Measurements from ENCODE around the gene MAP2K6. TPM values are rescaled to one million over a fixed set of nuclear protein-coding genes. Genes with fewer than 3 reads are reported as not detected.

The MAP2K6 gene
- total RNA-seq, 1 experiment from 2014 or later = 43.0 TPM

DNA sequence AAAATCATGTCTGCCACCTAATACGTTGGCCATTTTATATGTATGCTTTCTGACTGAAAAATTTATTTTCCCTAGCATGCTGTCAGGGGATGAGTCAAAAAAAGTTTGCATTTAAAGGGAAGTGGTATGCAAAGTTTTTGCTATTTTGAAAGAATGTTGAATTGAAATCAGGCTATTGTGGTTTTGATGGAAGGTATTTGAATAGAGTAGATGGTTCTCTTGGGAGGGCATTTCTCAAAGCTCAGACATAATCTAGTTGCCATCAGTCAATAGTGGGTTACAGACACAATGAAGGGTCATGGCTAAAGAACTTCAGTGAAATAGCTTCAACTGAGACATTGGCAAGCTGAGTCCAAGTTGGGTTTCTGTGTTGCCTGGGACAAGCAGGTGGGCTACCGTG lies 102.4 kb downstream of the MAP2K6 start (continued):
- TF ChIP-seq, protein P1, sequence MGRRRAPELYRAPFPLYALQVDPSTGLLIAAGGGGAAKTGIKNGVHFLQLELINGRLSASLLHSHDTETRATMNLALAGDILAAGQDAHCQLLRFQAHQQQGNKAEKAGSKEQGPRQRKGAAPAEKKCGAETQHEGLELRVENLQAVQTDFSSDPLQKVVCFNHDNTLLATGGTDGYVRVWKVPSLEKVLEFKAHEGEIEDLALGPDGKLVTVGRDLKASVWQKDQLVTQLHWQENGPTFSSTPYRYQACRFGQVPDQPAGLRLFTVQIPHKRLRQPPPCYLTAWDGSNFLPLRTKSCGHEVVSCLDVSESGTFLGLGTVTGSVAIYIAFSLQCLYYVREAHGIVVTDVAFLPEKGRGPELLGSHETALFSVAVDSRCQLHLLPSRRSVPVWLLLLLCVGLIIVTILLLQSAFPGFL (CRISPR knock-in tag; IDR thresholded peaks at IDR 0.05; ENCODE audit: borderline replicate concordance) = no peak
- TF ChIP-seq ZNF121 (CRISPR knock-in tag; IDR thresholded peaks at IDR 0.05) (no peak), ZNF138 (CRISPR knock-in tag; conservative IDR thresholded peaks at IDR 0.05) (no peak)
- TF ChIP-seq, protein P2, sequence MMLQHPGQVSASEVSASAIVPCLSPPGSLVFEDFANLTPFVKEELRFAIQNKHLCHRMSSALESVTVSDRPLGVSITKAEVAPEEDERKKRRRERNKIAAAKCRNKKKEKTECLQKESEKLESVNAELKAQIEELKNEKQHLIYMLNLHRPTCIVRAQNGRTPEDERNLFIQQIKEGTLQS (CRISPR knock-in tag; conservative IDR thresholded peaks at IDR 0.05) = no peak

DNA sequence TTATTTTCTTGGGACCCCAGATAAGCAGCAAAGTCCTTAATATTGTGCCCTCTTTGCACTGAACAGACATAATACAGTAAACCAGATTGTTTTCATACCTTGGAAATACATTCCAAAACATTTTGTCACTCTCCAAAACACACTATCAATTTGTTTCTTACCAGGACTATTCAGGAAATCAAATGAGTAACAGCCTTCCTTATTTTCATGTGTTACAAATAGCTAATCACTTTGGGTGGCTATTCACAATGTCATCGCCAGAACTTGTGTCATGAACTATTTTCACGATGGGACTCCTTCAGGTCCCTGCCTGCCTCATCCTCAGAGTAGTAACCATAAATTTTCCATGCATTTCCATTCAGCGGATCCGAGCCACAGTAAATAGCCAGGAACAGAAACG lies 104.5 kb downstream of the MAP2K6 start:
- ChIA-PET CTCF (interaction anchor here (1.5 kb wide), 1 partner anchor 12 kb away, joined by 4 read pairs; no protein-coding TSS in a partner anchor), POLR2A (no interaction called here)
- Mint-ChIP-seq H3K27me3 (ENCODE audit: low read depth) (no peaks in the 10 kb centered on the region), H3K27ac (no peak overlapping the region), H3K36me3 (peaks cover 71% of the 10 kb centered on the region), H3K4me3 (no peak overlapping the region), H3K4me1 (peaks cover 22% of the 10 kb centered on the region), H3K9me3 (peaks cover 23% of the 10 kb centered on the region)
- no peak for ATAC-seq
- TF ChIP-seq PRRX2 (CRISPR knock-in tag; IDR thresholded peaks at IDR 0.05) (no peak), NR1H2 (CRISPR knock-in tag; IDR thresholded peaks at IDR 0.05) (no peak), RELA (CRISPR knock-in tag; IDR thresholded peaks at IDR 0.05; ENCODE audit: borderline replicate concordance) (no peak), TP53 (CRISPR knock-in tag; IDR thresholded peaks at IDR 0.05) (no peak)
- TF ChIP-seq, protein P3, sequence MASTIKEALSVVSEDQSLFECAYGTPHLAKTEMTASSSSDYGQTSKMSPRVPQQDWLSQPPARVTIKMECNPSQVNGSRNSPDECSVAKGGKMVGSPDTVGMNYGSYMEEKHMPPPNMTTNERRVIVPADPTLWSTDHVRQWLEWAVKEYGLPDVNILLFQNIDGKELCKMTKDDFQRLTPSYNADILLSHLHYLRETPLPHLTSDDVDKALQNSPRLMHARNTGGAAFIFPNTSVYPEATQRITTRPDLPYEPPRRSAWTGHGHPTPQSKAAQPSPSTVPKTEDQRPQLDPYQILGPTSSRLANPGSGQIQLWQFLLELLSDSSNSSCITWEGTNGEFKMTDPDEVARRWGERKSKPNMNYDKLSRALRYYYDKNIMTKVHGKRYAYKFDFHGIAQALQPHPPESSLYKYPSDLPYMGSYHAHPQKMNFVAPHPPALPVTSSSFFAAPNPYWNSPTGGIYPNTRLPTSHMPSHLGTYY (CRISPR knock-in tag; IDR thresholded peaks at IDR 0.05) = no peak
- TF ChIP-seq, protein P4, sequence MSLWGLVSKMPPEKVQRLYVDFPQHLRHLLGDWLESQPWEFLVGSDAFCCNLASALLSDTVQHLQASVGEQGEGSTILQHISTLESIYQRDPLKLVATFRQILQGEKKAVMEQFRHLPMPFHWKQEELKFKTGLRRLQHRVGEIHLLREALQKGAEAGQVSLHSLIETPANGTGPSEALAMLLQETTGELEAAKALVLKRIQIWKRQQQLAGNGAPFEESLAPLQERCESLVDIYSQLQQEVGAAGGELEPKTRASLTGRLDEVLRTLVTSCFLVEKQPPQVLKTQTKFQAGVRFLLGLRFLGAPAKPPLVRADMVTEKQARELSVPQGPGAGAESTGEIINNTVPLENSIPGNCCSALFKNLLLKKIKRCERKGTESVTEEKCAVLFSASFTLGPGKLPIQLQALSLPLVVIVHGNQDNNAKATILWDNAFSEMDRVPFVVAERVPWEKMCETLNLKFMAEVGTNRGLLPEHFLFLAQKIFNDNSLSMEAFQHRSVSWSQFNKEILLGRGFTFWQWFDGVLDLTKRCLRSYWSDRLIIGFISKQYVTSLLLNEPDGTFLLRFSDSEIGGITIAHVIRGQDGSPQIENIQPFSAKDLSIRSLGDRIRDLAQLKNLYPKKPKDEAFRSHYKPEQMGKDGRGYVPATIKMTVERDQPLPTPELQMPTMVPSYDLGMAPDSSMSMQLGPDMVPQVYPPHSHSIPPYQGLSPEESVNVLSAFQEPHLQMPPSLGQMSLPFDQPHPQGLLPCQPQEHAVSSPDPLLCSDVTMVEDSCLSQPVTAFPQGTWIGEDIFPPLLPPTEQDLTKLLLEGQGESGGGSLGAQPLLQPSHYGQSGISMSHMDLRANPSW (CRISPR knock-in tag; conservative IDR thresholded peaks at IDR 0.05; ENCODE audit: low read depth) = no peak
- TF ChIP-seq, protein P5, sequence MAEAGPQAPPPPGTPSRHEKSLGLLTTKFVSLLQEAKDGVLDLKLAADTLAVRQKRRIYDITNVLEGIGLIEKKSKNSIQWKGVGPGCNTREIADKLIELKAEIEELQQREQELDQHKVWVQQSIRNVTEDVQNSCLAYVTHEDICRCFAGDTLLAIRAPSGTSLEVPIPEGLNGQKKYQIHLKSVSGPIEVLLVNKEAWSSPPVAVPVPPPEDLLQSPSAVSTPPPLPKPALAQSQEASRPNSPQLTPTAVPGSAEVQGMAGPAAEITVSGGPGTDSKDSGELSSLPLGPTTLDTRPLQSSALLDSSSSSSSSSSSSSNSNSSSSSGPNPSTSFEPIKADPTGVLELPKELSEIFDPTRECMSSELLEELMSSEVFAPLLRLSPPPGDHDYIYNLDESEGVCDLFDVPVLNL (CRISPR knock-in tag; IDR thresholded peaks at IDR 0.05; ENCODE audit: borderline replicate concordance, low read depth) = no peak
- DNase-seq (ENCODE audit: low spot score) = no peak

DNA sequence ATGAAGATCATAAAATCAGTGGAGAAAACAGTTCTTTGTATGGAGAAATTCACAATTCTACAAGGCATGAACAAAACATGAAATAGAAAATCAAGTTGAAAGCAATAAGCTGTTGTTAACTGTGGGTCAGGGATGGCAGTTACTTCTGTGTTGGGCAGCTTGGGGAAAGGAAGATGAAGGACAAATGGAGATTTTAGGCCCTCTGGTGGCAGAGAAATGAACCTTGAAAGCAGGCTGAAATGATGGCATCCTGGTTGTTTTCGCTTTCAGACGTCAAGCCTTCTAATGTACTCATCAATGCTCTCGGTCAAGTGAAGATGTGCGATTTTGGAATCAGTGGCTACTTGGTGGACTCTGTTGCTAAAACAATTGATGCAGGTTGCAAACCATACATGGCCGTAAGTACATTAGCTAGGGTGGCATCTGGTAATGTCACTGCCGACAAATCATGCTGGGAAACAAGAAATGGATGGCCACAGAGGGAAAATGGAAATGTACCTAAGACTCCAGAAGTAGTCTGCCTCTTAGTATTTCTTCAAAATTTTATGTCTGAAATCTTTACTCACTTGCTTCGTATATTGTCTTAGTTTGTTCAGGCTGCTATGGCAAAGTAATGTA lies 108.9 kb downstream of the MAP2K6 start:
- peaks cover 5% of the 10 kb centered on the region for H3K9me3 Mint-ChIP-seq
- no peaks in the 10 kb centered on the region for H3K27me3 Mint-ChIP-seq (ENCODE audit: low read depth)
- H3K27ac Mint-ChIP-seq = peak overlapping the region; percentile 47
- H3K4me1 Mint-ChIP-seq = peaks cover 7% of the 10 kb centered on the region
- POLR2A ChIA-PET = no interaction called here
- H3K4me3 Mint-ChIP-seq = no peak overlapping the region
- no peak for DNase-seq (ENCODE audit: low spot score)
- peaks cover 80% of the 10 kb centered on the region for H3K36me3 Mint-ChIP-seq
- ATAC-seq = peak; percentile 81
- TF ChIP-seq, protein P6, sequence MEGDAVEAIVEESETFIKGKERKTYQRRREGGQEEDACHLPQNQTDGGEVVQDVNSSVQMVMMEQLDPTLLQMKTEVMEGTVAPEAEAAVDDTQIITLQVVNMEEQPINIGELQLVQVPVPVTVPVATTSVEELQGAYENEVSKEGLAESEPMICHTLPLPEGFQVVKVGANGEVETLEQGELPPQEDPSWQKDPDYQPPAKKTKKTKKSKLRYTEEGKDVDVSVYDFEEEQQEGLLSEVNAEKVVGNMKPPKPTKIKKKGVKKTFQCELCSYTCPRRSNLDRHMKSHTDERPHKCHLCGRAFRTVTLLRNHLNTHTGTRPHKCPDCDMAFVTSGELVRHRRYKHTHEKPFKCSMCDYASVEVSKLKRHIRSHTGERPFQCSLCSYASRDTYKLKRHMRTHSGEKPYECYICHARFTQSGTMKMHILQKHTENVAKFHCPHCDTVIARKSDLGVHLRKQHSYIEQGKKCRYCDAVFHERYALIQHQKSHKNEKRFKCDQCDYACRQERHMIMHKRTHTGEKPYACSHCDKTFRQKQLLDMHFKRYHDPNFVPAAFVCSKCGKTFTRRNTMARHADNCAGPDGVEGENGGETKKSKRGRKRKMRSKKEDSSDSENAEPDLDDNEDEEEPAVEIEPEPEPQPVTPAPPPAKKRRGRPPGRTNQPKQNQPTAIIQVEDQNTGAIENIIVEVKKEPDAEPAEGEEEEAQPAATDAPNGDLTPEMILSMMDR (IDR thresholded peaks at IDR 0.05) = peak; percentile 48
- no peak for TF ChIP-seq SP1 (CRISPR knock-in tag; conservative IDR thresholded peaks at IDR 0.05)
- CTCF ChIA-PET = interaction anchor here (0.6 to 2.8 kb wide), 28 partner anchors 9 to 751 kb away, joined by 3 to 22 read pairs (median 4); partner anchors contain the start of genes ABCA5 and MAP2K6
